Left ventricle myocardium superior (tissue), 1 donor: ENCODE results near the gene SH3GLB2. TPM values are rescaled to one million over a fixed set of nuclear protein-coding genes. Genes with fewer than 3 reads are reported as not detected.
"Not testable (repeated sequence)": the region's sequence is repeated elsewhere in the genome, so short reads cannot be mapped to it uniquely, and the experiment has no call there.

ENCODE experiments used
- ATAC-seq: fragments of 200-7000 bp; cut with Tn5 transposase; one replicate; pipeline ENCODE4 v1.9.1; 2020; ENCODE audit warnings: mild to moderate bottlenecking, moderate library complexity
- DNase-seq: peaks from one replicate; pipeline ENCODE4 v3.0.0-alpha.2; 2020
- intact Hi-C: fragments of 100-400 bp; cut with micrococcal nuclease; formaldehyde crosslinking; loops from one replicate; pipeline ENCODE4 v1.11.0; 2022
- total RNA-seq: library from RNA; stranded (reverse); fragmentation: NEBNext Ultra II Directional; extraction: Animal tissue kit (Norgen Biotek cat#: 25700); gene quantifications from one replicate; pipeline ENCODE4 v1.2.1, GENCODE V29; 2021
- donor health status: DM: no; HTN: yes; CAD: no; lungs with severe emphysema.

SH3GLB2 gene
- total RNA-seq, 1 donor from 2014 or later, result 35.3 TPM

DNA sequence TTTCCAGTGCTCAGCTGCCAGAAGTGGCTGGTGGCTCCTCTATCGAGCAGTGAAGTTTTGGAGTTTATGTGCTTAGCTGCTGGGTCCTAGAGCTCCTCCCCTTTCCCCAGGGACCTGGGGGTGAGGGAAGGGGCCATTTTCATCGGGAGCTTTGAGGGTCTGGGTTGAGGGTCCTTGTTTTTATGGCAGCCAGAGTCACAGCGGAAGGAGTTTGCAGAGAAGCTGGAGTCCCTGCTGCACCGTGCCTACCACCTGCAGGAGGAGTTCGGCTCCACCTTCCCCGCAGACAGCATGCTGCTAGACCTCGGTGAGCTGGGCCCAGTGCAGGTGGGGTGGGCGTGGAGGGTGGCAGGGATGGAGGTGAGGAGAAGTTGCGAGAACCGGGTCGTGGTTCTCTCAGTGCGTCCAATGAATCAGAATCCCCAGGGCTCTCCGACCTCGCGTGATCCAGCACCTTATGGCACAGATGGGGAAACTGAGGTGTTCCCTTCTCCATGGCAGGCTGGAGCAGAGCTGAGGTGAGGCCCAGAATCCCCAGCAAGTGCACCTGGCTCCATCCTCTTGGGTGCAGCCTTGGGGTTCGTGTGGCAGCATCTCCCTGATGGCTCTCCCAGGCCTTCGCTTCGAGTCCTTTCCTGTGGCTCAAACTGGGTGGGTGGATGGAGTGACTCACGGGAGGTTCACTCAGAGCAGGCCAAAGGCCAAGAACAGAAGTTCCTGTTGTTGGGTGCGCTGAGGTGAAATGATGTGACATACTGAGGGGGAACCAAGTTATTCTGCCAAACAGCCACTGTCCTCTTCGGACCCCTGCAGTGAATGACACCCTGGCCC, 31.0 kb upstream of the SH3GLB2 start:
- no peak for ATAC-seq
- intact Hi-C loops, result no loop called here

DNA sequence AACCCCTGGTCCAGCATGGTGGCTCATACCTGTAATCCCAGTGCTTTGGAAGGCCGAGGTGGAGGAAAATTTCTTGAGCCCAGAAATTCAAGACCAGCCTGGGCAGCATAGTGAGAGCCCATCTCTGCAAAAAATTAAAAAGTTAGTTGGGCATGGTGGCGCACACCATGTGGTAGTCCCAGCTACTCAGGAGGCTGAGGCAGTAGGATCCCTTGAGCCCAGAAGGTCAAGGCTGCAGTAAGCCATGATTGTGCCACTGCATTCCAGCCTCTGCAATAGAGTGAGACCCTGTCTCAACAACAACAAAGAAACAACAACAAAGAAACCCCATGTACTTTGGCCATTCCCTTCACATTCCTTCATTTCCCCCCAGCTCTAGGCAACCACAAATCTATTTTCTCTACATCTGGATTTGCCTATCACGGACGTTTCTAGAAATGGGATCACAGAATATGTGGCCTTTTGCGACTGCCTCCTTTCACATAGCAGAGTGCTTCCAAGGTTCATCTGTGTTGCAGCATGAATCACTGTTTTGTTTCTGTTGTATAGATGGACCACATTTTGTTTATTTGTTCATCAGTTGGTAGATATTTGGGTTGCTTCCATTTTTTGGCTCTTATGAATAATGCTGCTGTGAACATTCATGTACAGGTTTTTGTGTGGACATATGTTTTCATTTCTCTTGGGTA, 26.2 kb upstream of the SH3GLB2 start:
- ATAC-seq, result no peak
- intact Hi-C loops, result no loop called here
- no peak for DNase-seq

More for the DNA sequence above, 31.0 kb upstream of the SH3GLB2 start:
- DNase-seq, result no peak

DNA sequence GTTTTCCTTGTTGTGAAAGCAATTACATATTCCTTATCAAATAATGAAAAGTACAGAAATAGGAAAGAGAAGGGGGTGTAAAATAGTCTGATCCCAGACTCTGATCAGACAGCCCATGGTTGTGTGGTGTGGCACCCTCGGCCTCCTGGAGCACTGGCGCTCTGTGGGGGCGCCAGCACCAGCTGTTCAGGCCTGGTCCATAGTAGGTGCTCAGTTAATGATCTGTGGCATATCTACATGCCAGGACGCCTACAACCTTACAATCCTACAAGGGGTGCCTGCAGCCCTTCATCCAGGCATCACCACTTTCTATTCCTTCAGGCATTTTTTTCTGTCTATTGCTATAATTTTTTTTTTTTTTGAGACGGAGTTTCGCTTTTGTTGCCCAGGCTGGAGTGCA, 24.9 kb upstream of the SH3GLB2 start:
- intact Hi-C loops, result no loop called here
- peak; percentile 28 for ATAC-seq
- no peak for DNase-seq

DNA sequence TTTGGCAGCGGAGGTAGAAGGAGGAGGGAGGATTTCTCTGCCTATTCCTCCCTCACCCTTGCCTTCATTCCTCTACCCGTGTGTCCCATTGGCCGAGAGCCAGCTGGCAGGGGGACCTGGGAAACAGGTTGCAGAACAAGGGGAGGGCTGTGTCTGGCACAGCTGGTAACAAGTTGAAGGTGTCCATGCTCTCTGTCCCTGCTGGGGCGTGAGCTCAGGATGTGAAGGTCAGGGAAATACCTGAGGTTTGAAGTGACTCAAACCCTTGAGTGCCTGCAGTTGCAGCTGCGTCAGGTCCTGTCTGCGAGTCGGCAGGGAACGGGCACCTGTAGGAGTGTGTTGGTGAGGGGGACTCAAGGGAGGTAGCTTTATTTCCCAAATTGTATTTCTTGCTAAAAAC, 24.5 kb upstream of the SH3GLB2 start:
- intact Hi-C loops, result no loop called here
- DNase-seq, result peak; percentile 93
- ATAC-seq, result peak; percentile 94

DNA sequence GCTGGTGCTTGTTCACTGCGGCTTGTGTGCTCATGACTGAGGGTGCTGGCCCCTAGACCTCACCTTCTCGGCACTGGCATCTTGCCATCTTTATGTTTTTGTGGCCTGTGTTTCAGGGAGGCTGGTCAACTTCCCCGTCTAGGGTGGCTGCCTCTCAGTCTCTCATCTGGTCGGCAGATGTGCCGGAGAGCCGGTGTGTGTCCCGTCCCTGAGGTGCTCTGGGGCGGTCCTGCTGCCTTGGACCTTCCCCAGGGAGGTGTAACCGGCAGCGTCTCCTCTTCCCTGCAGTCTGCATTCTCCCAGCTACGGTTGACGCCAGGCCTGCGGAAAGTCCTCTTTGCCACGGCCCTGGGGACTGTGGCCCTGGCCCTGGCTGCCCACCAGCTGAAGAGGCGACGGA, 13.9 kb upstream of the SH3GLB2 start:
- intact Hi-C loops, result no loop called here
- no peak for DNase-seq

DNA sequence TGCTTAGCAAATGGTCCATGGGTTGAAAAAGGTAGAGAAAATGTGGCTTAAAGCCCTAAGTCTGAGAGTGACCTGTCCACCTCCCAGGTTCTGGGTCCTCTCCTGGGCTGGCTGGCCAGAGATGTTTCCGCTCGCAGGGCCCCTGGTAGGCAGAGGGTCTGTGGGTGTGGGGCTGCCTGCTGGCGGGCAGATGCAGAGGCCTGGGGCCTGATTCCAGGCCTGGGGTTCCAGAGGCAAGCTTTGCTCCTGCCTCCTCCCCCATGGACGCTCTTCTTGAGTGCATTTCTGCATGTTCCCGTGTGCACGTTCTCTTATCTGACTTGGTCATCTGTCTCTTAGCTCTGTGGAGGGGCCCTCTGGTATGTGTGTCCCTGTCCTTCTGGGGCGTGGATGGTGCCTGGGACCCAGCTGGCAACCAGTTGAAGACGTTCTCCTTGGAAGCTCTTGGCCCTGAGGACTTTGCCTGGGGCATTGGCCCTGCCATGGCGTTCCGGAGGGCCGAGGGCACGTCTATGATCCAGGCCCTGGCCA, 12.0 kb upstream of the SH3GLB2 start:
- intact Hi-C loops, result no loop called here
- ATAC-seq (no peak), DNase-seq (no peak)

More for the DNA sequence above, 13.9 kb upstream of the SH3GLB2 start:
- no peak for ATAC-seq

DNA sequence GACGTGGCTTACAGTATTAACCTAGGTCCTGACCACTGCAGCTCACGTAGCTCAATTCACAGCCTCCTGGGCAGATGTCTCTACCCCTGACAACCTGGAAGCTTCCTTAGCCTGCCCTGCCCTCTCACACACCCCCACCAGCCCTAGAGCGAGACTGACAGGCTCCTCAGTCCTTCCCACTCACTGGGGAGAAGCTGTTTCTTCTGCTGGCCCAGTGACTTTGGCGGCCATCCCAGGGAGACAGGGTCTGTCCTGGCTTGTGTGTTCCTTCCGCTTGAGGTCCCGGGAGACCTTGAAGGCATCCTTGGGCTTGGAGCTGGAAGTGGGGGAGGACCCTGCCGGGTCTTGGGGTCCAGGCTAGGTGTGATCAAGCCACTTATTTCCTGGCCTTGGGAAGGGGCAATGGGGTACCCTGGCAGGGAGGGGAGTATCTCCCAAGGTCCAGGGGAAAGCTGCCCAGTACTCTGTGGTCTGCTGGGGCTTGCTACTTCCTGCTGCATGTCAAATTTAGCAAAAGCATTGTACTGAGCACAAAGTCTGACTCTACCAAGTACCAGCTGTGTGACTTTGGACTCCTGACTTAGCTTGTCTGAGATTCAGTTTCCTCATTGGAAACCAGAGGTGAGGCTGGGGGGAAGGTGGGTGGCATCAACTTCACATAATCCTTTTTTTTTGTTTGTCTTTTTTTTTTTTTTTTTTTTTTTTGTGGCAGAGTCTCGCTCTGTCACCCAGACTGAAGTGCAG, 10.2 kb upstream of the SH3GLB2 start:
- ATAC-seq, result peak; percentile 19
- peak; percentile 75 for DNase-seq
- intact Hi-C loops, result no loop called here

DNA sequence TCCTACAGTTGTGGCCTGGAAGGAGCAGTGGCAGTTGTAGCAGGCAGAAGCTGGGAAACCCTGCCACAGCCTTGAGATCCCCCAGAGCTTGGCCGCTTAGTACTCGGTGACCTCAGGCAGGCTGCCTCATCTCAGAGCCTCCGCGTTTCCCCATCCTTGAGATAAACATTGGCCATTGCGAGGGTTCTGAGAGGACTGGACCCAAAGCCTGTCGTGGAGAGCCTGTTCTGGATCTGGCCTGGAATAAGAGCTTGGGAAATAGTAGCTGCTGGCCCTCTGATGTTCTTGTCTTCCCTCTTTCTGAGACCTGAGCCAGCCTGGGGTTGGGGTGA, 9.6 kb upstream of the SH3GLB2 start:
- ATAC-seq, result peak; percentile 4

DNA sequence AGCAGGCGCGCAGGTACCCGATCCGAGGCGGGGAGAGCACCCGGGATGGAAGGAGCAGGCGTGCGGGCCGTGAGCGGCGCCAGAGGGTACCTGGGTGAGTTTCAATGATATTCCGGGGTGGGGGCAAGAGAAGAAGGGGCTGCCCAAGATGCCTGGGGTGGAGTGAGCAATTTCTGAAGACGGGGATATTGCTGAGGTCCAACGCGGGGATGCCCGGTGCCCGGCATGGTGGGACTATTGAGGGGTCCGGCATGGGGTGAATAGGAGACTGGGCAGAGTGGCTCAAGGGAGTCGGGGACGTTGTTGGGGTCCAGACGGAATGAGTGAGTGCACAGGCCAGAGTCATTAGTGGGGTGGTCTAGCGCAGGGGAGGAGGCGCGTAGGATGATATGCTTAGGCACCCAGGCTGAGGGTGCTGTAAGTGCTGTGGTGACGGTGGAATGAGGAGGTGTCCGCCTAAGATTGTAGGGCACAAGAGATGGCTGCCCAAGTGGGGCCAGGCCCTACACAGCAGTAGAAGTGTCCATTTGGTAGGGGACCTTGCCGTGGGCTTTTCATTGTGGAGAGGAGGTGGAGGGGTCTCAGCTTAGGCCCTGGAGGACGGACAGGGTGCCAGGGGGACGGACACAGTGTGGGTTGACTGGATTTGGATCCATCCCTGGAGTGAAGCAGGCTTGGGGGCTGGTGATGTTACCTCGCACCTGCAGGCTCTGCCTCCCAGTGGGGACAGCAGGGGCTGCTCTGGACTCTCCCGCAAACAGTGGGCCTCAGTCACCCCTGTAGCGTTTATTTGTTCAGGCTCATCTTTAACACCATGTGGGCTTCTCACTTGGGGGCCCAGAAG, 9.0 kb upstream of the SH3GLB2 start:
- ATAC-seq, result peak; percentile 2
- intact Hi-C loops, result no loop called here
- DNase-seq, result no peak

More for the DNA sequence above, 9.6 kb upstream of the SH3GLB2 start:
- intact Hi-C loops, result no loop called here
- DNase-seq, result peak; percentile 49

DNA sequence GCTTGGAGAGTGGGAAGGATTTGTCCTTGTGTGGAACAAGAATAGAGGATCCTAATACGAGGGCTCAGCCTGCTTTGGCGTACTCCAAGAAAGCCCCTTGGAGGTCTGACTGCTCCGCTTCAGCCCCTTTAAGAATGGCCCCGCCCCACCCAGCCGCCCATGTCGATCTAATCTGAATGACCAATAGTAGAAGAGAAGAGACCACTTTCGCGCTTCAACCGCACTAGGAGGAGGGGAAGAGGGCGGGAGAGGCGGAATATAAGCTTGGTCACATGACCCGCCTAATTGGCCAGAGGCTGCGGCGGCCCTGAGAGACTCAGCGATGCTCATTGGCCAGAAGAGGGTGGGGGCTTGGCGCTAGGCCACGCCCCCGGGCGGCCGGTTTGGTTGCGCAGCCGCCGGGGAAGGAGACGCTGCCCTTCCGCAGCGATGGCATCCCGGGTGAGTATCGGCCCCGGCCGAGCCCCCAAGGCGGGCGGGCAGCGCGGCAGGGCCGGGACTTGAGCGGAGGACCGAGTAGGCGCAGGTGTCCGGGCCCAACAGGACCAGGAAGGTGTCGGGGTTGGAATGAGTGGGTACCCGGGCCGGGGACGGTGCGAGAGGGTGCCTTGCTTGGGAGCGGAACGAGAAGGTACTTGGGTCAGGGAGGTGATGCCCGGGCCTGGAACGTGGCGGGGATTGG, 8.3 kb upstream of the SH3GLB2 start, which contains the start of gene MIGA2:
Gene MIGA2 (plus strand): TSS at position 386 of the 682 bp plus-strand sequence. CDS start 3,969 bp downstream, outside the sequence.
- intact Hi-C loops, result no loop called here
- DNase-seq (peak; percentile 98), ATAC-seq (peak; percentile 96)

DNA sequence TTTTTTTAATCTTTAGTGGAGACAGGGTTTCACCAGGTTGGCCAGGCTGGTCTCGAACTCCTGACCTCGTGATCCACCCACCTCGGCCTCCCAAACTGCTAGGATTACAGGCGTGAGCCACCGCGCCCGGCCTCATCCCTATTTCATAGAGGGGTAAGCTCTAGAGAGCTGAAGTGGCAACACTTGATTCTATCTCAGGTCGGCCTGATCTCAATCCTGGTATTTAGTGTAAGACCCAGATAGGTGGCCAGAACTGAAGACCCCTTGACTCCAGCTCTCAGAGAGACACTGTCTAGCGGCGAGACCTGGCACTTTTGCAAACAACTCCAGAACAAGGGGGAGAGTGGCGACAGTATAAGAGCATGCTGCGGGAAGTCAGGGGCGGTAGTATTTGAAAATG, 7.7 kb upstream of the SH3GLB2 start:
- DNase-seq, intact Hi-C loops: not testable (repeated sequence)
- ATAC-seq, result peak; percentile 17

DNA sequence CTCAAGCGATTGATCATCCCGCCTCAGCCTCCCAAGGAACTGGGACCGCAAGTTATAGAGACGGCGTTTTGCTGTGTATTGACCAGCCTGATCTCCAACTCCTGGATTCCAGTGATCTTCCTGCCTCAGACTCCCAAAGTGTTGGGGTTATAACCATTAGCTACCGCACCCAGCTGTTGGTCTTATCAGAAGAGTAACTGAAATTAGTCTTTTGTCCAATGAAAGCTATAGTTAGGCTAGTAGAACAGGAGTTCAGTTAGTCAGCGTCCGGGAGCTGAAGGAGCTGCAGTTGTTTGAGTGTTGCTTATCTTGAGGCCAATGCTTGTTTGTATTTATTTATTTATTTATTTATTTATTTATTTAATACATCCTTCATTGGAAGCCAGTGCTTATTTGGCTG, 5.1 kb upstream of the SH3GLB2 start:
- ATAC-seq (no peak), DNase-seq (no peak)
- intact Hi-C loops, result no loop called here

DNA sequence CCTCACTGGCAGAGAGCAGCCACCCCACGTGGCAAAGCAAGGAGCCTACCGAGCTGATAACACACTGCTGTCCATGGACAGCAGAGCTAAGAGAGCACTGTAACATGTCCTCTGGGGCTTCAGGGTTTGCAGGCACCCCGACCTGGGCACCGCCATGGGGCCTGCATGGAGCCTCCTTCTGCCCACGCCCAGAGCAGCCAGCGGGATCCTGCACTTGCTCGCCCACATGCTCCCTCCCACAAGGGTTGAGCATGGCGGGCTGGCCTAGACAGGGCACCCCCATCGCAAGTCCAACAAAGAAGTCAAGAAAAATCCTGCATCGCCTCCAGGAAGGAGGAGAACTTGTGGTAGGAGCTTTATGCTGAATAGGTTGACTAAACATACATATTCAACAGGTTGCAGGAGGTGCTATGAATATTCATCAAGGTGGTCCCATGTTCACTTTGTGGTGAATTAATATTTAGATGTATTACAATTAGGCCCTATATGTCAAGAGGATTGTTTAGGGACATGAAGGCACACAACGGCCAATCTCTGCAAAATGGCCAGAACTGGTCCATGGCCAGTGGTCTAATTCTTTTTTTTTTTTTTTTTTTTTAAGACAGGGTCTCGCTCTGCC, 4.5 kb upstream of the SH3GLB2 start:
- intact Hi-C loops, result no loop called here
- DNase-seq, result no peak
- no peak for ATAC-seq

DNA sequence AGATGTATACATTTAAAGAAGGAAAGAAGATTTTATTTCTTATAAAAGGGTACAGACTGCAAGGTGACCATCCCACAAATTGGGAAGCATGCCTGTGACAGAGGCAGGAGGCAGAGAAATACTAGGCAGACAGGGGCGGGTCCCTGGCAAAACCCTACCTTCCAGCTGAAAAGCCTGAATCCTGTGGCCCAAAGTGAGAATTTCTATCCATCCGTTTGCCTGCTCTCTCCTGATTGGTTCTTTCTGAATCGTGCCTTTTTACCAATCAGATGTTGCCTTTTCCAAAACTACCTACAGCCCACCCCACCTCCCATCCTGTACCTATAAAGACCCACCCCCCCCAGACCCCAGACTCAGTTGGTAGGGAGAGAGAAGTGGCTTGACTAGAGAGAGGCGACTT, 3.4 kb upstream of the SH3GLB2 start:
- DNase-seq (no peak), ATAC-seq (no peak)
- intact Hi-C loops, result no loop called here

DNA sequence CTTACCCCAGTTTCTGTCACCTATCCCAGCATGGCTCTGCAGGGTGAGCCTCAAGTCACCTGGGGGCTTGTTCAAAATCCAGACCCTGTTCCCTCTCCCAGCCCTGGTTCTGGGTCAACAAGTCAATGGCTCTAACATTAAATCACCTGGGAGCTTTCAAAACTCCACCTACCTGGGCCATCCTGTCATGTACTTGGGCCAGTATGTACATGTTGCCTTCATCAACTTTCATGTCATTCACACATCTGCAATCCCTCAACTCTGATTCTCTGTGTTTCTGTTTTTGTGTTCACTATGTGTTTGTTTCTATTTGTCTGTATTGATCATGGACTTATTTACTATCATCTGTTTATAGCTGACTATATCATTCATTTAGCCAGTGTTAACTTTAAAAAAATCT, 2.1 kb upstream of the SH3GLB2 start:
- no peak for DNase-seq
- intact Hi-C loops, result no loop called here
- ATAC-seq, result no peak

DNA sequence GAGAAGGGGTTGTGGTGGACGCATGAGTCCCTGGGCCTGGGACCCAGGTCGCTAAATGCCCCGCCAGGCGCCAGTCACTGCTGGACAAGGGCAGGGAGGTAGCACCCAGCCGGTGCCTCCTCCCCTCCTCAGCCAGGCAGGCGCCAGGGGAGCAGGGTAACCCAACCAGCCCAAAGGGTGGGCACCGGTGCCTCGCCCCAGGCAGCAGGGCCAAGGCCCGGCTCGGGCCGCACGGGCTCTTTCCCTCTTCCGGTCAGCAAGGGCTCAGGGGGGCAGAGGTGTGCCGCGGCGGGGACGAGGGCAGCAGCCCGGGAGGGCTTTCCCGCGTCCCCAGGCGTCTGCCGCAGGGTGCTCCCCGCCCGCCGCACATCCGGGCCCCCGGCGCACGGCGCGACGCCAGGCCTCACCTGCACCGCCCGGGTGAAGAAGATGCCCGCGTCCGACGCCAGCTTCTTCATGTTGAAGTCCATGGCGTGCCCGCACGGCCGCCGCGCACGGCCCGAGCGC, 393 bp downstream of the SH3GLB2 start:
- peak; percentile 17 for ATAC-seq
- DNase-seq, result no peak
- intact Hi-C loops, result no loop called here

DNA sequence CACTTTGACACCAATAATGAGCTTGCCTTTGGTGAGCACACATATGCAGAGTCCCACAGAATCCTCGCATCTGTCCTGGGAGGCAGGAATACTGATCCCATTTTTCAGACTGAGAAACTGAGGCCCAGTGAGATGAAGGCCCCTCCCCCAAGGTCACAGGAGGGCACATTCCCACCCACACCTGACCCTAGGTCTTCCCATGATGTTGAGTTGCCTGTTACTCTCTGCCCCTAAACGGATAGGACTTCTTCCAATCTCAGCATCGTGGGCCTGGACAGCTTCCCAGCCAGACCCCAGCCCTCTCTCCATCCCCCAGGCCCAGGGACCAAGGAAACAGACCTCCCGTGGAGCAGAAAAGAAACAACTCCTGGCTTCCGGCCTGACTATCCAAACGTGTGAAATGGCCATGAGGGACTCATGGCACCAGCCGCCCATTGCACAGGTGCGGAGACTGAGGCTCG, 877 bp downstream of the SH3GLB2 start:
- intact Hi-C loops, result no loop called here

More for the DNA sequence above, 877 bp downstream of the SH3GLB2 start:
- no peak for ATAC-seq
- DNase-seq, result peak; percentile 46
